Mucosa of rectum (tissue), 2 donors: ENCODE measurements around the gene DLL3.

Experiments
- H3K27ac ChIP-seq, 2 donors: one replicate each; pipeline ENCODE4 v1.7.0; 2013; ENCODE audit warnings: inconsistent platforms in 2 of 2, low read depth in 2 of 2, low read length in 2 of 2
- H3K27me3 ChIP-seq, 2 donors: one replicate each; pipeline ENCODE4 v1.7.0; 2013; ENCODE audit warnings: low read length in 2 of 2; ENCODE audit not compliant: control insufficient read depth in 2 of 2, insufficient read depth in 2 of 2
- H3K36me3 ChIP-seq, 2 donors: one replicate each; pipeline ENCODE4 v1.7.0; 2013; ENCODE audit warnings: low read length in 2 of 2; ENCODE audit not compliant: control insufficient read depth in 2 of 2, insufficient read depth in 2 of 2
- H3K4me1 ChIP-seq, 2 donors: one replicate each; pipeline ENCODE4 v1.7.0; 2013; ENCODE audit warnings: low read length in 2 of 2, mild to moderate bottlenecking in 1 of 2; ENCODE audit not compliant: control insufficient read depth in 2 of 2, insufficient read depth in 2 of 2
- H3K4me3 ChIP-seq, 2 donors: one replicate each; pipeline ENCODE4 v1.7.0; 2013; ENCODE audit warnings: low read length in 2 of 2
- H3K9ac ChIP-seq, 2 donors: one replicate each; pipeline ENCODE4 v1.7.0; 2013; ENCODE audit warnings: low read length in 2 of 2, low read depth in 1 of 2, mild to moderate bottlenecking in 1 of 2
- H3K9me3 ChIP-seq, 2 donors: one replicate each; pipeline ENCODE4 v1.7.0; 2013; ENCODE audit warnings: low read length in 2 of 2; ENCODE audit not compliant: control insufficient read depth in 2 of 2
- donor health status: healthy.
- donor health status: Normal muscosa, but diverticular disease.

Gene DLL3

DNA sequence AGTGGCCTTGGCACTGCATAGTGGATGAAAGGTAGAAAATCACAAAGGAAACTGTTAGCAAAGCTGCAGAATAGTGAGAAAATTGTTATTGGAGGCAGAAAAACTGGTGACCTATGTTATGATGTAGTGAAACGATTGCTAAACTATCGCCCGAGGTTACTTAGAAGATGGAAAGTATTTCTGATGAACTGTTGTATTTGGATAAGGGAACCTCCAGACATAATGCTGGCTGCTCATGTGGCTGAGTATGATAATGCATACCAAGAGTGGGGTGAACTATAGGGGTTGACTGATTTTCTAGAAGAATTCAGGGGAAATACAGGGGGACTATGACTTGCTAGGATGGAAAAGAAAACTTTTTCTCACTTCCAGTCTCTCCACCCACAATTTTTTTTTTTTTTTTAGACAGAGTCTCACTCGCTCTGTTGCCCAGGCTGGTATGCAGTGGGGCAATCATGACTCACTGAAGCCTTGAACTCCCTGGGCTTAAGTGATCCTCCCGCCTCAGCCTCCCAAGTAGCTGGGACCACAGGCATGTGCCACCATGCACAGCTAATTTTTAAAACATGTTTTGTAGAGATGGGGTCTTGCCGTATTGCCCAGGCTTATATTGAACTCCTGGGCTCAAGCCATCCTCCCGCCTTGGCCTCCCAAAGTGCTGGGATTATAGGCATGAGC is 45.6 kb downstream of the DLL3 start:
- no peaks in the 10 kb centered on the region for H3K9me3 ChIP-seq
- H3K4me3 ChIP-seq = no peak overlapping the region
- peaks cover 0 to 8% of the 10 kb centered on the region in 2 donors for H3K27me3 ChIP-seq
- H3K4me1 ChIP-seq = peaks cover 0 to under 1% of the 10 kb centered on the region in 2 donors
- no peak overlapping the region for H3K9ac ChIP-seq
- no peaks in the 10 kb centered on the region for H3K36me3 ChIP-seq
- H3K27ac ChIP-seq = no peak overlapping the region

DNA sequence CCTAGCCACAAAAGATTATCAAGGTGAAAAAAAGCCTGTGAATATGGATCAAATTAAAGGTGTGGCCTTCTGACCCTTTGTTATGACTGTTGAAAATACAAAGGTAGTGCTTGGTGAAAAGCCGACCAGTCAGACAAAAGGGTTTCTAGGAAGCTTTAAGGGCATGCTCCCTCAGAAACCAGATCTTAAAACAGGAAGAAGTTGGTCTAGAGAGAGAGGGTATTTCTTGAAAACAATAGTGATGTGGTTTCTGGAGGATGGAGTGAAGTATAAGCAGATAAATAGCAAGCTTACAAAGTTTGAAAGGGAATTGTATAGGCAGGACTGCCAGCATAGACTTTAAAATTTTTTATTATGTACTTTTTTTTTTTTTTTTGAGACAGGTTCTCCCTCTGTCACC is 46.2 kb downstream of the DLL3 start:
- H3K4me1 ChIP-seq = no peaks in the 10 kb centered on the region
- no peaks in the 10 kb centered on the region for H3K36me3 ChIP-seq
- no peaks in the 10 kb centered on the region for H3K9me3 ChIP-seq
- H3K27ac ChIP-seq = no peak overlapping the region
- no peak overlapping the region for H3K4me3 ChIP-seq
- H3K9ac ChIP-seq = no peak overlapping the region
- peaks cover 0 to 8% of the 10 kb centered on the region in 2 donors for H3K27me3 ChIP-seq

DNA sequence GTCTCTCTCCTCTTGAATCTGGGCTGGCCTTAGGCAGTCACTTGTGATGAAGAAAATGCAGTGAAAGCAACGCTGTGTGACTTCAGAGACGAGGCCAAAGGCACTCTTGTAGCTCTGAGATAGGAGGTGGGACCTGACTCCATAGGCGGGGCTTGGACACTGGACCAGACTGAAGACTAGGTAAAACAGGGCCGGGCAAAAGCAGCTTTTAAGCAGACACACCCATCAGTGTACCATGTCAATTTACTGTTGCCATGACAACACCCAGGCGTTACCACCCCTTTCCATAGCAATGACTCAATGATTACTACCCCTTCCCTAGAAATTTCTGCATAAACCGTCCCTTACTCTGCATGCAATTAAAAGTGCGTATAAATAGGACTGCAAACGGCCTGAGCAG is 47.9 kb downstream of the DLL3 start:
- Histone ChIP-seq H3K36me3 (no peaks in the 10 kb centered on the region), H3K27me3 (peaks cover 0 to 8% of the 10 kb centered on the region in 2 donors), H3K9ac (no peak overlapping the region), H3K9me3 (no peaks in the 10 kb centered on the region), H3K4me3 (no peak overlapping the region), H3K4me1 (no peaks in the 10 kb centered on the region), H3K27ac (no peak overlapping the region)

DNA sequence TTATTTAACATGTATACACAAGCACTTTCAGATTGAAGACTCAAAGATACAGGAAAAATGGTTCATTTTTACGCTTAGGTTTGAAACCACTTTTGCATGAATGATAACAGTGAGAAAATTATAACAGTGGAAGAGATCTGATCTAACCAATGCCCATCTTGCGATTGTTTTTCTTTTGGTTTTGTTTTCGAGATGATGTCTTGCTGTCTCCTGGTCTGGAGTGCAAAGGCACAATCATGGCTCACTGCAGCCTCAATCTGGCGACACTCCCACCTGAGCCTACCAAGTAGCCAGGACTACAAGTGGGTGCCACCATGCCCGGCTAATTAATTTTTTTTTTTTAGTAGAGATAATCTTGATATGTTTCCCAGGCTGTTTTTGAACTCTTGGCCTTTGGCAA is 51.5 kb downstream of the DLL3 start:
- Histone ChIP-seq H3K27me3 (peaks cover 5 to 6% of the 10 kb centered on the region in 2 donors), H3K36me3 (no peaks in the 10 kb centered on the region), H3K4me1 (no peaks in the 10 kb centered on the region), H3K27ac (no peak overlapping the region), H3K9ac (no peak overlapping the region), H3K9me3 (no peaks in the 10 kb centered on the region), H3K4me3 (no peak overlapping the region)

DNA sequence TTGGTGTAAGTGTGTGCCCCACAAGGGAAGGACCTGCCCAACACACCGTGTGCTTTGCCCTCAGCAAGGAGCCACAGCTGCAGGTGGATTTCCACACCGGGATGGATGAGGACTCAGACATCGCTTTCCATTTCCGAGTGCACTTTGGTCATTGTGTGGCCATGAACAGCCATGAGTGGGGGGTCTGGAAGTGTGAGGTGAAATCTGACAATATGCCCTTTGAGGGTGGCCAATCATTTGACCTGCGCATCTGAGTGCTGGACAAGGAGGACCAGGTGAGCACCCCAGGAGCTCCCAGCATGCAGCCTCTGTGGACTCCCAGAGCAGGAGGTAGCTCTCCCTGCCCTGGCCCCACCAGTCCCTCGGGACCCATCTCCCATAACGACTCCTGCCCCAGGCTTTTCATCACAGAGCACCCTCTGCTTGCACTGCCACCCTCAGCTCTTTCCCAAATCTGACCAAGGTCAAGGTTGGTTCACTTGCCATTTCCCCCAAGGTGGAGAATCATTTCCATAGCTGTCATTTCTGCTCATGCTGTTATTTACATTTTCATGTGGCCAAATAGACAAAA is 54.4 kb downstream of the DLL3 start:
- H3K27ac ChIP-seq = no peak overlapping the region
- H3K27me3 ChIP-seq = peaks cover 0 to 6% of the 10 kb centered on the region in 2 donors
- H3K9ac ChIP-seq = no peak overlapping the region
- H3K36me3 ChIP-seq = no peaks in the 10 kb centered on the region
- H3K4me3 ChIP-seq = no peak overlapping the region
- H3K9me3 ChIP-seq = no peaks in the 10 kb centered on the region
- no peaks in the 10 kb centered on the region for H3K4me1 ChIP-seq

DNA sequence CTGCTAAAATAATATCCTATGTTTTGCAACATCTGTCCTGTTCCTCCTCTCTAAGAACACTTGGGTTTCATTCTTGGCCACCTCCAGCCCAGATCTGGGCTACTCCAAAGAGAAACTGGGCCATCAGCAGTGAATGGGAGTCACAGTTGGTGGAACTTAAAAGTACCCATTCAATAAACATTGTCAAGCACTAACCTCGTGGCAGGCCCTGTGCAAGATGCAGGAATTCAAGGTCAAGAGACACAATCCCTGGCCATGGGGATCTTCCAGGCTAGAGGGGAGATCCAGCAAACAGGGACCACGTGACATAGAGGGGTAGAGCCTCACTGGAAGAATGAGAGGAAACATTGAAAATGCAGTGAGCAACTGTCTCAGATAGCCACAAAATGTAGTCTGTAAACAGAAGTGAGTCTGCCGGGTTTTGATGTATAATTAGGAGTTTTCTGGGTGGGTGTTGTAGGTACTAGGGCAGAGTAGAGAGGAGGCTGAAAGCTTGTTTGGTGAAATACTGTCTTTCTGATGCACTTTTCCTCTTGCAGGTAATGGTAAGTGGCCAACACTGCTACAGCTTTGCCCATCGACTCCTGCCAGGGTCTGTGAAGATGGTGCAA is 56.1 kb downstream of the DLL3 start:
- Histone ChIP-seq H3K36me3 (no peaks in the 10 kb centered on the region), H3K9me3 (no peaks in the 10 kb centered on the region), H3K4me3 (no peak overlapping the region), H3K4me1 (no peaks in the 10 kb centered on the region), H3K9ac (no peak overlapping the region), H3K27me3 (peaks cover 0 to 6% of the 10 kb centered on the region in 2 donors), H3K27ac (no peak overlapping the region)

DNA sequence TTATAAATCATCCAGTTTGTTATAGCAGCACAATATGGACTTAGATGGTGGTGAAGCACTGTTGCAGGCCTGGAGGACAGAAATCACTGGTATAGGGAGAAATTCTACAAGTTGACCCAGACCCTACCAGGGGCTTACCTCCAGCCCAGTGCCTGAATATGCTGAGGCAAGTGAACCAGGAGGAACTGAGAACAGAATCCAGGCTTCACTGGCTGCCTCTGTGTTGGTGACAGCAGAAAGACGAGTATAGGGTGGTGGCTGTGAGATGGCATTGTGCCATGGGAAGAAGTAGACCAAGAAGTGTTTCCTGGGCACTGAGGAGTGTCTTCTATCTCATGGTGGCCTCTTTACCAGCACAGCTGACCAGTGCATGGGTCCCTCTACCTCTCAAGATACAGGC is 57.1 kb downstream of the DLL3 start:
- Histone ChIP-seq H3K36me3 (no peaks in the 10 kb centered on the region), H3K4me1 (no peaks in the 10 kb centered on the region), H3K9me3 (no peaks in the 10 kb centered on the region), H3K27ac (no peak overlapping the region), H3K4me3 (no peak overlapping the region), H3K27me3 (peaks cover 0 to 6% of the 10 kb centered on the region in 2 donors), H3K9ac (no peak overlapping the region)
